Measurements from ENCODE around the gene FHIT.
"Not testable (repeated sequence)": the region's sequence is repeated elsewhere in the genome, so short reads cannot be mapped to it uniquely, and the experiment has no call there.

The FHIT gene

GRCh38 chr3:61111825-61112224 lies 139.4 kb downstream of the FHIT start:
- DNase-seq (ENCODE audit: low read depth): no peak

- DNase-seq (ENCODE audit: low read depth): no peak
Observed at GRCh38 chr3:61110576-61110975, 140.7 kb downstream of the FHIT start.

- no peak for DNase-seq (ENCODE audit: low read depth)
Observed at GRCh38 chr3:61108247-61109019, 142.8 kb downstream of the FHIT start.

GRCh38 chr3:61094608-61095007 lies 156.6 kb downstream of the FHIT start:
- no peak for DNase-seq (ENCODE audit: low read depth)

GRCh38 chr3:61093364-61093763 lies 157.9 kb downstream of the FHIT start:
- DNase-seq (ENCODE audit: low read depth): no peak

GRCh38 chr3:61092870-61093269 lies 158.4 kb downstream of the FHIT start:
- no peak for DNase-seq (ENCODE audit: low read depth)

- no peak for DNase-seq (ENCODE audit: low read depth)
Observed at GRCh38 chr3:61090389-61091169, 160.7 kb downstream of the FHIT start.

- no peak for DNase-seq (ENCODE audit: low read depth)
Observed at GRCh38 chr3:61087465-61087864, 163.8 kb downstream of the FHIT start.

GRCh38 chr3:61081554-61081953 lies 169.7 kb downstream of the FHIT start:
- no peak for DNase-seq (ENCODE audit: low read depth)

- DNase-seq (ENCODE audit: low read depth): no peak
Observed at GRCh38 chr3:61080737-61081445, 170.4 kb downstream of the FHIT start.

- no peak for DNase-seq (ENCODE audit: low read depth)
Observed at GRCh38 chr3:61078048-61078752, 173.1 kb downstream of the FHIT start.

- DNase-seq (ENCODE audit: low read depth): no peak
Observed at GRCh38 chr3:61077551-61077950, 173.7 kb downstream of the FHIT start.

- no peak for DNase-seq (ENCODE audit: low read depth)
Observed at GRCh38 chr3:61074783-61075182, 176.5 kb downstream of the FHIT start.

GRCh38 chr3:61073566-61074165 lies 177.6 kb downstream of the FHIT start:
- DNase-seq (ENCODE audit: low read depth): no peak

- DNase-seq (ENCODE audit: low read depth): no peak
Observed at GRCh38 chr3:61068084-61068483, 183.2 kb downstream of the FHIT start.

- DNase-seq (ENCODE audit: low read depth): no peak
Observed at GRCh38 chr3:61066800-61067199, 184.5 kb downstream of the FHIT start.

GRCh38 chr3:61066222-61066621 lies 185.0 kb downstream of the FHIT start:
- not testable (repeated sequence) for DNase-seq (ENCODE audit: low read depth)

GRCh38 chr3:61065451-61066011 lies 185.7 kb downstream of the FHIT start:
- no peak for DNase-seq (ENCODE audit: low read depth)

- no peak for DNase-seq (ENCODE audit: low read depth)
Observed at GRCh38 chr3:61061092-61061723, 190.0 kb downstream of the FHIT start.

GRCh38 chr3:61060411-61060861 lies 190.8 kb downstream of the FHIT start:
- no peak for DNase-seq (ENCODE audit: low read depth)

- DNase-seq (ENCODE audit: low read depth): no peak
Observed at GRCh38 chr3:61058836-61059235, 192.4 kb downstream of the FHIT start.

Measured in activated T-helper 9 cell treated with anti-CD3 and anti-CD28 coated beads, Interleukin-2, amount 50 U/mL, for 16 hours (primary cell).